Measurements from ENCODE around the gene MGMT.
A peak's percentile ranks its signal among the peaks of the same experiment; 100 is the strongest.

MGMT gene

GRCh38 chr10:129653861-129654260 lies 186.8 kb downstream of the MGMT start:
- H3K4me3 Mint-ChIP-seq = no peak overlapping the region
- H3K27me3 Mint-ChIP-seq = no peaks in the 10 kb centered on the region
- no peaks in the 10 kb centered on the region for H3K4me1 Mint-ChIP-seq
- no peaks in the 10 kb centered on the region for H3K9me3 Mint-ChIP-seq
- peaks cover 39% of the 10 kb centered on the region for H3K36me3 Mint-ChIP-seq
- ATAC-seq = no peak
- no peak overlapping the region for H3K27ac Mint-ChIP-seq

DNA sequence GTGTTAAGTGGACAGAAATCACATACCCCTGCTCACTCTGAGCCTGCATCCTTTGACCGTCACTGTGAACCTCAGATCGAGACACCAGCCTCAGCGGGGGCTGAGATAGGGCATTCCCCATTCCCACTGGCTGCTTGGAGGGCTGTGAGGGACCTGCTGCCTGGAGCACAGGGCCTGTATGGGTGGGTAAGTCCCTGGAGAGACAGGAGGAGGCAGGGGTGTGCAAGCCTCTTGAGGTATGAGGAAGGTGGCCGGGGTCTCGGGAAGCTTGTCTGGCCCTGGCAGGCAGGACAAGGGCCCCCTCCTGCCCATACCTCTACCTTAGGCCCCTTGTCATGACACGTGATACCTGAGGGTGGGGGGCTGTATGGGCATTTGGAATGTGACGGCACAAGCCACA lies 187.4 kb downstream of the MGMT start:
- H3K27ac Mint-ChIP-seq = no peak overlapping the region

GRCh38 chr10:129655007-129655678 lies 188.1 kb downstream of the MGMT start:
- ATAC-seq = no peak
- Mint-ChIP-seq H3K27ac (no peak overlapping the region), H3K4me1 (no peaks in the 10 kb centered on the region), H3K27me3 (no peaks in the 10 kb centered on the region), H3K9me3 (no peaks in the 10 kb centered on the region), H3K36me3 (peaks cover 31% of the 10 kb centered on the region), H3K4me3 (no peak overlapping the region)

More for the DNA sequence above, 187.4 kb downstream of the MGMT start:
- Mint-ChIP-seq H3K36me3 (peaks cover 33% of the 10 kb centered on the region), H3K4me1 (no peaks in the 10 kb centered on the region), H3K27me3 (no peaks in the 10 kb centered on the region), H3K4me3 (no peak overlapping the region), H3K9me3 (no peaks in the 10 kb centered on the region)
- ATAC-seq = no peak

DNA sequence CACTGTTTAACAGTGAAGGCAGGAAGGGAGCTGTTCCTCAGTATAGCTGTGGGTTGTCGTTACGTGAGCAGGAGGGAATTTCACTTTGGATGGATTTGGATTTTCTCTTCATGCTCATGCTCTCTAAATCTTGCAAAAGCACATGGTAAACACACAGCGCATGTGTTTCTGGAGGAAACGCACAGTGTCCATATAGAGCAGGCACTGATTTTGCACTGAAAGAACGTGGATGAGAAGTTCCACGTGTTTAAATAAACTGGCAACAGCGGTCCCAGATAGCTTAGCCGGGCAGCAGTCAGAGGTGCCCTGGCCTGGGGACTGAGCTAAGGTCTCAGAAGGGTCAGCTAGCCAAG lies 188.6 kb downstream of the MGMT start:
- no peak for ATAC-seq
- no peaks in the 10 kb centered on the region for H3K4me1 Mint-ChIP-seq
- peaks cover 29% of the 10 kb centered on the region for H3K36me3 Mint-ChIP-seq
- no peak overlapping the region for H3K27ac Mint-ChIP-seq
- H3K4me3 Mint-ChIP-seq = no peak overlapping the region
- H3K9me3 Mint-ChIP-seq = no peaks in the 10 kb centered on the region
- no peaks in the 10 kb centered on the region for H3K27me3 Mint-ChIP-seq

GRCh38 chr10:129656642-129657041 lies 189.6 kb downstream of the MGMT start:
- no peak for ATAC-seq
- no peaks in the 10 kb centered on the region for H3K4me1 Mint-ChIP-seq
- H3K4me3 Mint-ChIP-seq = no peak overlapping the region
- H3K9me3 Mint-ChIP-seq = no peaks in the 10 kb centered on the region
- H3K27me3 Mint-ChIP-seq = no peaks in the 10 kb centered on the region
- no peak overlapping the region for H3K27ac Mint-ChIP-seq
- peaks cover 34% of the 10 kb centered on the region for H3K36me3 Mint-ChIP-seq

DNA sequence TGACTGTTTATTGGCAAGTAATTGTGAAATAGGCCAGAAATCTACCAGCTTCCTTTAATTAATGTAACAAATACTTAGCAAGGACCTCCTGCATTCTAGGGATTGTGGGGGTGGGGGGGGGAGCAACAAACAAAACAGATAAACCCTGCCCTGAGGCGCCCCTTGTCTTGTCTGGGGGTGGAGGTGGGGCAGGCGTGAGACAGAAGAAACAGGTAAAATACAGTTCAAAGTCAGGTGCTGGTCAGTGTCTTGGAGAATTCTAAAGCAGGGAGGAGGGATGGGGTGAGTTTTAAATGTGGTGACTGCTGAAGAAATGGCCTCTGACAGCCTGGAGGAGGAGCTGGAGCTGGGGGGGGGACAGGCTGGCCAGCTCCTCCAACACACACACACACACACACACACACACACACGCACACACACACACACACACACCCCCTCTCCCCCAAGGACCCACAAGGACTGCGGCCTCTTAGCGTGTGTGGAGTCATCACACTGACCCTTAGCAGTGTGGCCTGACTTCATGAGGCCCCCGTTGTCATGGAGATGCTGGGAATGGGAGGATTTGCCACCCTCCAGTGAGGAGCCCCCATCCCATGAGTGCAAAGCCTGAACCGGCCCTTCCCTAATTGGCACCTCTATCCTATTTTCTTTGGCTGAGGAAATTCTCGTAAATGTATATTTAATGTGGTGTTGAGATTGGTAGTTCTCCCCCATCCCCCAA lies 190.4 kb downstream of the MGMT start:
- H3K27me3 Mint-ChIP-seq = no peaks in the 10 kb centered on the region
- H3K4me3 Mint-ChIP-seq = no peak overlapping the region
- H3K36me3 Mint-ChIP-seq = peaks cover 34% of the 10 kb centered on the region
- H3K4me1 Mint-ChIP-seq = no peaks in the 10 kb centered on the region
- H3K9me3 Mint-ChIP-seq = peaks cover 4% of the 10 kb centered on the region
- no peak for ATAC-seq
- no peak overlapping the region for H3K27ac Mint-ChIP-seq

GRCh38 chr10:129658376-129659072 lies 191.5 kb downstream of the MGMT start:
- Mint-ChIP-seq H3K4me3 (no peak overlapping the region), H3K27me3 (no peaks in the 10 kb centered on the region), H3K27ac (no peak overlapping the region), H3K4me1 (no peaks in the 10 kb centered on the region), H3K36me3 (peaks cover 42% of the 10 kb centered on the region), H3K9me3 (peaks cover 7% of the 10 kb centered on the region)
- no peak for ATAC-seq

GRCh38 chr10:129659508-129660268 lies 192.6 kb downstream of the MGMT start:
- H3K36me3 Mint-ChIP-seq = peaks cover 49% of the 10 kb centered on the region
- no peaks in the 10 kb centered on the region for H3K4me1 Mint-ChIP-seq
- H3K27me3 Mint-ChIP-seq = no peaks in the 10 kb centered on the region
- ATAC-seq = no peak
- H3K9me3 Mint-ChIP-seq = peaks cover 13% of the 10 kb centered on the region
- H3K4me3 Mint-ChIP-seq = no peak overlapping the region
- no peak overlapping the region for H3K27ac Mint-ChIP-seq

GRCh38 chr10:129660569-129660968 lies 193.5 kb downstream of the MGMT start:
- no peaks in the 10 kb centered on the region for H3K27me3 Mint-ChIP-seq
- no peak for ATAC-seq
- H3K36me3 Mint-ChIP-seq = peaks cover 56% of the 10 kb centered on the region
- no peak overlapping the region for H3K27ac Mint-ChIP-seq
- no peak overlapping the region for H3K4me3 Mint-ChIP-seq
- H3K9me3 Mint-ChIP-seq = peaks cover 18% of the 10 kb centered on the region
- no peaks in the 10 kb centered on the region for H3K4me1 Mint-ChIP-seq

DNA sequence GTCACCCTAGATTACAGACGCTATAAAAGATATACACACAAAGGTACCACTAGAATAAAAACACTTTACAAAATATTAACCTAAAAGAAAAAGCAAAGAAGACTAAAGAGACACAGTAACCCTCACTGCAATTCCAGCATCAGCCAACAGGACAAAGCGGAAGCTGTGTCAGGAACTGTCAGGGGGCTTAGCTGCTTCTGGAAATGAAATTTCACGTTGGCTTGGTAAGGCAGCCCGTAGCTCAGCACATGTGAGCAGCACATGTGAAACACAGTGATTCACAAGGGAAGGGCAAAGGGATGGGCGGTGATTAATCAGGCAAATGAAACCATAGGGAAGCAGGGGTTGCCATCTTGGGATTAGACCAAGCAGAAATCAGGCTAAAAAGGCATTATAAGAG lies 195.4 kb downstream of the MGMT start:
- ATAC-seq = no peak
- H3K4me3 Mint-ChIP-seq = no peak overlapping the region
- peaks cover 19% of the 10 kb centered on the region for H3K9me3 Mint-ChIP-seq
- H3K4me1 Mint-ChIP-seq = no peaks in the 10 kb centered on the region
- H3K27ac Mint-ChIP-seq = no peak overlapping the region
- H3K36me3 Mint-ChIP-seq = peaks cover 65% of the 10 kb centered on the region
- no peaks in the 10 kb centered on the region for H3K27me3 Mint-ChIP-seq

- no peak overlapping the region for H3K27ac Mint-ChIP-seq
- peaks cover 9% of the 10 kb centered on the region for H3K9me3 Mint-ChIP-seq
- H3K4me1 Mint-ChIP-seq = peaks cover 4% of the 10 kb centered on the region
- H3K4me3 Mint-ChIP-seq = no peak overlapping the region
- H3K36me3 Mint-ChIP-seq = peaks cover 59% of the 10 kb centered on the region
- ATAC-seq = no peak
- no peaks in the 10 kb centered on the region for H3K27me3 Mint-ChIP-seq
Measured at GRCh38 chr10:129670124-129670523, 203.1 kb downstream of the MGMT start.

DNA sequence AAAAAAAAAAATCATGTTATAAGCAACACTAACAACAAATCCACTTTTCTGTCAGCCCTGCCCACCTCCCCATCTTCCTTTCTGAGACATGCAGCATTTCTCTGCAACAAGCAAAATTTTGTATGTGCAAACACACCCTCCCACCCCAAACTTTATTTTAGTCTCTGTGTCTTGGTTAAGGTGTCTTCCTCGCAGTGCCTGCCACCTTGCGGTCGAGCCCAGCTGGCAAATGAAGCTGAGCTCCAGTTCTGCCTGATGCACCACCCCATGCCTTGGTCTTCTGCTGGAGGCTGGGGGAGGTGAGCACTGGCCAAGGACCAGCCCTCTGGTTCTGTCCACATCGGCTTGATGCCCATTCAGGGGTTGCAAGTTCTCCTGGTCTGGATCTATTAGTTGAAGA lies 206.3 kb downstream of the MGMT start:
- peaks cover 6% of the 10 kb centered on the region for H3K9me3 Mint-ChIP-seq
- no peaks in the 10 kb centered on the region for H3K27me3 Mint-ChIP-seq
- H3K4me3 Mint-ChIP-seq = no peak overlapping the region
- ATAC-seq = no peak
- peaks cover 15% of the 10 kb centered on the region for H3K4me1 Mint-ChIP-seq
- H3K27ac Mint-ChIP-seq = no peak overlapping the region
- H3K36me3 Mint-ChIP-seq = peaks cover 51% of the 10 kb centered on the region

GRCh38 chr10:129675027-129675769 lies 208.2 kb downstream of the MGMT start:
- peaks cover 15% of the 10 kb centered on the region for H3K4me1 Mint-ChIP-seq
- ATAC-seq = no peak
- peak overlapping the region; percentile 1 for H3K27ac Mint-ChIP-seq
- H3K36me3 Mint-ChIP-seq = peaks cover 49% of the 10 kb centered on the region
- no peaks in the 10 kb centered on the region for H3K27me3 Mint-ChIP-seq
- H3K4me3 Mint-ChIP-seq = no peak overlapping the region
- peaks cover 3% of the 10 kb centered on the region for H3K9me3 Mint-ChIP-seq

DNA sequence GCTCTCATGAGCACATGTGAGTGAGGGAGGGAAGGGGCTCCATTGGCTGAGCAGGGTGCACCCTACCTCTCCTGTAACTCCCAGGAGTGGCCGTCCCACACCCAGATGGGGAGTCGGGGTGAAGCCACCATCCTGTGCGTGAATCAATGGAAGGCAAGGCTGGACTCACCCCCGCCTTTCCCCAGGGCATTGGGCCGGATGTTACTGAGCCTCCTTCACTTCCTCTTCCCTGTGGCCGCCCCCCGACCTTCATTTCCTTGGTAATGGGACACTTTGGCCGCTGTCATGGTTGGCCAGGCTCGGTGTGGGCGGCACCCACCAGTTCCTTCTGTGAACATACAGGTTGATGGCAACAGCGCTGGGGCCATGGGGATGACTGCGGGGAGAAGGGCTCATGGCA lies 209.0 kb downstream of the MGMT start:
- peak; percentile 47 for ATAC-seq
- peaks cover 56% of the 10 kb centered on the region for H3K36me3 Mint-ChIP-seq
- no peak overlapping the region for H3K4me3 Mint-ChIP-seq
- H3K27me3 Mint-ChIP-seq = no peaks in the 10 kb centered on the region
- no peak overlapping the region for H3K27ac Mint-ChIP-seq
- peaks cover 19% of the 10 kb centered on the region for H3K4me1 Mint-ChIP-seq
- peaks cover 3% of the 10 kb centered on the region for H3K9me3 Mint-ChIP-seq

Data from stimulated activated memory B cell treated with anti-CD40 and anti-IgM and Interleukin-4, amounts not matched to agents 10 μg/mL and 1 μg/mL and 100 μg/mL, for 72 hours (primary cell).